HepG2 (cell line): ENCODE results near the gene ZNF624. TPM values are rescaled to one million over a fixed set of nuclear protein-coding genes. Genes with fewer than 3 reads are reported as not detected.
A peak's percentile ranks its signal among the peaks of the same experiment; 100 is the strongest.

Source experiments
- AKAP8 ChIP-seq: sonication (generic); formaldehyde crosslinking; IDR thresholded peaks from 2 replicates; pipeline ENCODE4 v1.5.1; 2020; ENCODE audit warnings: mild to moderate bottlenecking, missing genetic modification reagents
- CCDC6 ChIP-seq: sonication (generic); formaldehyde crosslinking; IDR thresholded peaks from 2 replicates; pipeline ENCODE4 v1.8.1; 2022; ENCODE audit warnings: mild to moderate bottlenecking, missing genetic modification reagents, moderate library complexity
- HCFC1 ChIP-seq: fragments of 150-350 bp; IDR thresholded peaks from 2 replicates; pipeline ENCODE4 v1.6.1; 2014; ENCODE audit warnings: low read depth, low read length
- HOXA3 ChIP-seq: sonication (generic); formaldehyde crosslinking; IDR thresholded peaks from 2 replicates; pipeline ENCODE4 v1.5.0; 2020; ENCODE audit warnings: missing genetic modification reagents
- RORA ChIP-seq: sonication (generic); formaldehyde crosslinking; IDR thresholded peaks from 2 replicates; pipeline ENCODE4 v1.5.0; 2020; ENCODE audit warnings: mild to moderate bottlenecking, missing genetic modification reagents, moderate library complexity
- SCMH1 ChIP-seq: sonication (generic); formaldehyde crosslinking; IDR thresholded peaks from 2 replicates; pipeline ENCODE4 v1.9.0; 2021; ENCODE audit warnings: missing genetic modification reagents, mild to moderate bottlenecking, borderline replicate concordance
- STAT5B ChIP-seq: sonication (generic); formaldehyde crosslinking; IDR thresholded peaks from 2 replicates; pipeline ENCODE4 v1.4.0; 2020; ENCODE audit warnings: missing genetic modification reagents
- ZFP41 ChIP-seq: sonication (generic); formaldehyde crosslinking; IDR thresholded peaks from 2 replicates; pipeline ENCODE4 v1.4.0; 2020; ENCODE audit warnings: mild to moderate bottlenecking, missing genetic modification reagents, borderline replicate concordance
- ZNF138 ChIP-seq: sonication (generic); formaldehyde crosslinking; IDR thresholded peaks from 2 replicates; pipeline ENCODE4 v1.5.0; 2020; ENCODE audit warnings: mild to moderate bottlenecking, low read depth, missing genetic modification reagents
- ZNF660 ChIP-seq: sonication (generic); formaldehyde crosslinking; IDR thresholded peaks from 2 replicates; pipeline ENCODE4 v1.5.1; 2020; ENCODE audit warnings: mild to moderate bottlenecking, low read depth, missing genetic modification reagents, borderline replicate concordance
- polyA plus RNA-seq, 8 experiments: library from polyadenylated mRNA; depleted of rRNA in 3 of 8; stranded (reverse) in 7 of 8; unstranded in 1 of 8; fragments of >200 nt; fragmentation: Illumina TruSeq in 4 of 8; extraction: Trizol in 4 of 8; gene quantifications; 2 replicates each; pipeline versions ENCODE4 v1.2.1 to v1.2.3, GENCODE V29; 2011 to 2016; ENCODE audit warnings: low read depth in 4 of 8, missing spikeins in 1 of 8, mixed read lengths in 1 of 8; ENCODE audit not compliant: insufficient read depth in 1 of 8
- total RNA-seq, 5 experiments: library from RNA; depleted of rRNA; stranded (reverse); fragments of >200 nt; fragmentation: Illumina TruSeq; extraction: Trizol; gene quantifications; 2 replicates each; pipeline ENCODE4 v1.2.3, GENCODE V29; 2016; ENCODE audit warnings: low read depth in 1 of 5
- TF ChIP-seq, protein P1 (sequence below): sonication (generic); formaldehyde crosslinking; IDR thresholded peaks from 2 replicates; pipeline ENCODE4 v1.4.0; 2020; ENCODE audit warnings: missing genetic modification reagents, borderline replicate concordance
- TF ChIP-seq, protein P2 (sequence below): sonication (generic); formaldehyde crosslinking; IDR thresholded peaks from 2 replicates; pipeline ENCODE4 v1.5.1; 2020; ENCODE audit warnings: missing genetic modification reagents, mild to moderate bottlenecking, borderline replicate concordance
- TF ChIP-seq, protein P3 (sequence below): sonication (generic); formaldehyde crosslinking; IDR thresholded peaks from 2 replicates; pipeline ENCODE4 v1.5.1; 2020; ENCODE audit warnings: missing genetic modification reagents, mild to moderate bottlenecking, borderline replicate concordance
- TF ChIP-seq, protein P4 (sequence below): sonication (generic); formaldehyde crosslinking; conservative IDR thresholded peaks from 2 replicates; pipeline ENCODE4 v1.4.0; 2020; ENCODE audit warnings: missing genetic modification reagents
- TF ChIP-seq, protein P5 (sequence below): sonication (generic); formaldehyde crosslinking; IDR thresholded peaks from 2 replicates; pipeline ENCODE4 v1.8.0; 2022; ENCODE audit warnings: missing genetic modification reagents, mild to moderate bottlenecking, borderline replicate concordance
- TF ChIP-seq, protein P6 (sequence below): sonication (generic); formaldehyde crosslinking; IDR thresholded peaks from 2 replicates; pipeline ENCODE4 v1.8.1; 2023; ENCODE audit warnings: mild to moderate bottlenecking, missing genetic modification reagents

ZNF624 gene
- total and polyA plus RNA-seq, 2 of the 13 experiments (the other 11 are each of a cell fraction or from before 2014, with no cell fraction given), result 0.75 to 3.5 TPM

DNA sequence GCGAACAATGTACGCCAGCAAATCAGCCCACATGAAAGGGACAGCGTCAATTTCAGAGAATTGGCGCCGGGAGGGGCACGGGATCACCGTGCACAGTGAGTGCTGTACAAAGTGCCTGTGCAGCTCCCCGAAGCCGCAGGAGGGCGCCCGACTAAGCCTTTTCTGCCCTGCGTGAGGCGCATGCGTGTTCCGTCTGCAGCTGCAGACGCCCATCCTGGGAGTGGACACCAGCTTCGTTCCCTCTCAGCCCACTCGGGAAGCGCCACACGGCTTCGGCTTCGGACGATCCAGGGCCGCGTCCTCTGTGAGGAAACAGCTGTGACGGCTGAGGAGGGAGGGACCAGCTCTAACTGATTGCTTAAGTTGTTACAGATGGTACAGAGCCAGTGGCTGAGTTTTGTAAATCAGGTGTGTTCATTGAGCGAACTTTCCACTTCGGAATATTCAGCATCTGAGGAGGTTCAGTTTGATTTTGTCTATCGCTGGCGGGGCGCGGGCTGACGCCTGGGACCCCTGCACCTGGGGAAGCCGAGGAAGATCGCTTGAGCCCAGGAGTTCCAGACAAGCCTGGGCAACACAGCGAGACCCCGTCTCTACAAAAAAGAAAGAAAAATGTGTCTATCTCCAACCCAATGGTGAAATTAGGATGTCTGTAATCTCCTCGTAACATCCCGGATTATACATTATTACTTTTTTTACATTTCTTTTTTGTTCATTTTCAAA, 69.2 kb downstream of the ZNF624 start (continued):
- TF ChIP-seq, protein P1, sequence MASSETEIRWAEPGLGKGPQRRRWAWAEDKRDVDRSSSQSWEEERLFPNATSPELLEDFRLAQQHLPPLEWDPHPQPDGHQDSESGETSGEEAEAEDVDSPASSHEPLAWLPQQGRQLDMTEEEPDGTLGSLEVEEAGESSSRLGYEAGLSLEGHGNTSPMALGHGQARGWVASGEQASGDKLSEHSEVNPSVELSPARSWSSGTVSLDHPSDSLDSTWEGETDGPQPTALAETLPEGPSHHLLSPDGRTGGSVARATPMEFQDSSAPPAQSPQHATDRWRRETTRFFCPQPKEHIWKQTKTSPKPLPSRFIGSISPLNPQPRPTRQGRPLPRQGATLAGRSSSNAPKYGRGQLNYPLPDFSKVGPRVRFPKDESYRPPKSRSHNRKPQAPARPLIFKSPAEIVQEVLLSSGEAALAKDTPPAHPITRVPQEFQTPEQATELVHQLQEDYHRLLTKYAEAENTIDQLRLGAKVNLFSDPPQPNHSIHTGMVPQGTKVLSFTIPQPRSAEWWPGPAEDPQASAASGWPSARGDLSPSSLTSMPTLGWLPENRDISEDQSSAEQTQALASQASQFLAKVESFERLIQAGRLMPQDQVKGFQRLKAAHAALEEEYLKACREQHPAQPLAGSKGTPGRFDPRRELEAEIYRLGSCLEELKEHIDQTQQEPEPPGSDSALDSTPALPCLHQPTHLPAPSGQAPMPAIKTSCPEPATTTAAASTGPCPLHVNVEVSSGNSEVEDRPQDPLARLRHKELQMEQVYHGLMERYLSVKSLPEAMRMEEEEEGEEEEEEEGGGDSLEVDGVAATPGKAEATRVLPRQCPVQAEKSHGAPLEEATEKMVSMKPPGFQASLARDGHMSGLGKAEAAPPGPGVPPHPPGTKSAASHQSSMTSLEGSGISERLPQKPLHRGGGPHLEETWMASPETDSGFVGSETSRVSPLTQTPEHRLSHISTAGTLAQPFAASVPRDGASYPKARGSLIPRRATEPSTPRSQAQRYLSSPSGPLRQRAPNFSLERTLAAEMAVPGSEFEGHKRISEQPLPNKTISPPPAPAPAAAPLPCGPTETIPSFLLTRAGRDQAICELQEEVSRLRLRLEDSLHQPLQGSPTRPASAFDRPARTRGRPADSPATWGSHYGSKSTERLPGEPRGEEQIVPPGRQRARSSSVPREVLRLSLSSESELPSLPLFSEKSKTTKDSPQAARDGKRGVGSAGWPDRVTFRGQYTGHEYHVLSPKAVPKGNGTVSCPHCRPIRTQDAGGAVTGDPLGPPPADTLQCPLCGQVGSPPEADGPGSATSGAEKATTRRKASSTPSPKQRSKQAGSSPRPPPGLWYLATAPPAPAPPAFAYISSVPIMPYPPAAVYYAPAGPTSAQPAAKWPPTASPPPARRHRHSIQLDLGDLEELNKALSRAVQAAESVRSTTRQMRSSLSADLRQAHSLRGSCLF (CRISPR knock-in tag), result no peak
- TF ChIP-seq, protein P2, sequence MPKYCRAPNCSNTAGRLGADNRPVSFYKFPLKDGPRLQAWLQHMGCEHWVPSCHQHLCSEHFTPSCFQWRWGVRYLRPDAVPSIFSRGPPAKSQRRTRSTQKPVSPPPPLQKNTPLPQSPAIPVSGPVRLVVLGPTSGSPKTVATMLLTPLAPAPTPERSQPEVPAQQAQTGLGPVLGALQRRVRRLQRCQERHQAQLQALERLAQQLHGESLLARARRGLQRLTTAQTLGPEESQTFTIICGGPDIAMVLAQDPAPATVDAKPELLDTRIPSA (CRISPR knock-in tag), result no peak
- TF ChIP-seq, protein P3, sequence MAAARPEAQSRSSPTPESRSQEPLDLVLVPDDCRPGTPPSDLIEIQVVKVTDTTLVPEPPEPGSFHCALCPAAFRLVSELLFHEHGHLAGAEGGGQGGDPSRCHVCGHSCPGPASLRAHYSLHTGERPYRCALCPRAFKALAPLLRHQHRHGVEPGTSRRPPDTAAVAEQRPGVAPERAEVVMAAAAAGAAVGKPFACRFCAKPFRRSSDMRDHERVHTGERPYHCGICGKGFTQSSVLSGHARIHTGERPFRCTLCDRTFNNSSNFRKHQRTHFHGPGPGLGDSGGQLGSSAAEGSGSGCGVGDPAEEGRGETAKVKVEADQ (CRISPR knock-in tag), result no peak
- TF ChIP-seq STAT5B (CRISPR knock-in tag) (no peak), ZFP41 (no peak), HOXA3 (CRISPR knock-in tag) (peak; percentile 53; the same call in 1 of the 2 replicates), AKAP8 (no peak), ZNF660 (CRISPR knock-in tag) (no peak), CCDC6 (CRISPR knock-in tag) (no peak), HCFC1 (no peak), RORA (CRISPR knock-in tag) (no peak), ZNF138 (CRISPR knock-in tag) (no peak), SCMH1 (CRISPR knock-in tag) (no peak)
- TF ChIP-seq, protein P4, sequence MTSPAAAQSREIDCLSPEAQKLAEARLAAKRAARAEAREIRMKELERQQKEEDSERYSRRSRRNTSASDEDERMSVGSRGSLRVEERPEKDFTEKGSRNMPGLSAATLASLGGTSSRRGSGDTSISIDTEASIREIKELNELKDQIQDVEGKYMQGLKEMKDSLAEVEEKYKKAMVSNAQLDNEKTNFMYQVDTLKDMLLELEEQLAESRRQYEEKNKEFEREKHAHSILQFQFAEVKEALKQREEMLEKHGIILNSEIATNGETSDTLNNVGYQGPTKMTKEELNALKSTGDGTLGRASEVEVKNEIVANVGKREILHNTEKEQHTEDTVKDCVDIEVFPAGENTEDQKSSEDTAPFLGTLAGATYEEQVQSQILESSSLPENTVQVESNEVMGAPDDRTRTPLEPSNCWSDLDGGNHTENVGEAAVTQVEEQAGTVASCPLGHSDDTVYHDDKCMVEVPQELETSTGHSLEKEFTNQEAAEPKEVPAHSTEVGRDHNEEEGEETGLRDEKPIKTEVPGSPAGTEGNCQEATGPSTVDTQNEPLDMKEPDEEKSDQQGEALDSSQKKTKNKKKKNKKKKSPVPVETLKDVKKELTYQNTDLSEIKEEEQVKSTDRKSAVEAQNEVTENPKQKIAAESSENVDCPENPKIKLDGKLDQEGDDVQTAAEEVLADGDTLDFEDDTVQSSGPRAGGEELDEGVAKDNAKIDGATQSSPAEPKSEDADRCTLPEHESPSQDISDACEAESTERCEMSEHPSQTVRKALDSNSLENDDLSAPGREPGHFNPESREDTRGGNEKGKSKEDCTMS (CRISPR knock-in tag), result no peak
- TF ChIP-seq, protein P5, sequence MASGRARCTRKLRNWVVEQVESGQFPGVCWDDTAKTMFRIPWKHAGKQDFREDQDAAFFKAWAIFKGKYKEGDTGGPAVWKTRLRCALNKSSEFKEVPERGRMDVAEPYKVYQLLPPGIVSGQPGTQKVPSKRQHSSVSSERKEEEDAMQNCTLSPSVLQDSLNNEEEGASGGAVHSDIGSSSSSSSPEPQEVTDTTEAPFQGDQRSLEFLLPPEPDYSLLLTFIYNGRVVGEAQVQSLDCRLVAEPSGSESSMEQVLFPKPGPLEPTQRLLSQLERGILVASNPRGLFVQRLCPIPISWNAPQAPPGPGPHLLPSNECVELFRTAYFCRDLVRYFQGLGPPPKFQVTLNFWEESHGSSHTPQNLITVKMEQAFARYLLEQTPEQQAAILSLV (CRISPR knock-in tag), result 0 out of 2 replicates have a peak, but pooled peaks have one; percentile 33
- TF ChIP-seq, protein P6, sequence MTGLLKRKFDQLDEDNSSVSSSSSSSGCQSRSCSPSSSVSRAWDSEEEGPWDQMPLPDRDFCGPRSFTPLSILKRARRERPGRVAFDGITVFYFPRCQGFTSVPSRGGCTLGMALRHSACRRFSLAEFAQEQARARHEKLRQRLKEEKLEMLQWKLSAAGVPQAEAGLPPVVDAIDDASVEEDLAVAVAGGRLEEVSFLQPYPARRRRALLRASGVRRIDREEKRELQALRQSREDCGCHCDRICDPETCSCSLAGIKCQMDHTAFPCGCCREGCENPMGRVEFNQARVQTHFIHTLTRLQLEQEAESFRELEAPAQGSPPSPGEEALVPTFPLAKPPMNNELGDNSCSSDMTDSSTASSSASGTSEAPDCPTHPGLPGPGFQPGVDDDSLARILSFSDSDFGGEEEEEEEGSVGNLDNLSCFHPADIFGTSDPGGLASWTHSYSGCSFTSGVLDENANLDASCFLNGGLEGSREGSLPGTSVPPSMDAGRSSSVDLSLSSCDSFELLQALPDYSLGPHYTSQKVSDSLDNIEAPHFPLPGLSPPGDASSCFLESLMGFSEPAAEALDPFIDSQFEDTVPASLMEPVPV (CRISPR knock-in tag), result no peak; the same call in 1 of the 2 replicates
